Measurements from ENCODE around the gene CST3.

CST3 gene

DNA sequence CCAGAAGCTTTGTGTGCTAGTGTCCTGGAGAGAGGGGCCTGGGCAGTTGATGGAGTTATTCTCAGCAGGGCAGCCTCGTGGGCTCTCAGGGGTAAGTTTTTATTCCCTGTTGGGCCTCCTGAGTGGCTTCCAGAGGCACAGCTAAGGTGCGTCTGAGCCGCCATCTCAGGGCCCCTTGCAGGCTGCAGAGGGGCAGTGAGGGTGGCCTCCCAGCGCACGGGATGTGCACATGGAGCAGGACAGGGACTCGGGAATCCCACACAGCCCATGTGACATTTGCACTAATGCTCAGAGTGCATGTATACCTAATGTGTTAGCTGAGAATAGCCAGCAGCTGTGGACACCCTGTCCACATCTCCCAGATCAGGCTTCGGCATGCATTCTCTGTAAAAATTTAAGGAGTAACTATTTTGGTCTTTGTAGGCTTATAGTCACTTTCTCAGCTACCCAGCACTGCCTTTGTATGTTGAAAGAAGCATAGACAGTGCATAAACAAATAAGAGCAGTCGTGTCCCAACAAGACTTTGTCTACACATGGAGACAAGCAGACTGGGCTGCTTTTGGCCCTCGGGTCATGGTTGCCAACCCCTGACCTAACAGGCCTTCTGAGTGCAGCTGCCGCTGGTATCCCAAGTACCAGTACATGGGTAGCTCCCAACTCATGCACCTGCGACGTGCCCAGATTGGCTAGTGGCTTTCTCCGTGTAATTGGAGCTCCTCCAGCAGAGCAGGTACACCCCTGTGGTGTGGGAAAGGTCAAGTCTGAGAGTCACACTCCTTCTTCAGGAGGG is 50.8 kb downstream of the CST3 start:
- Mint-ChIP-seq H3K9me3 (no peaks in the 10 kb centered on the region), H3K27me3 (peaks cover 35% of the 10 kb centered on the region), H3K4me3 (no peak overlapping the region), H3K27ac (no peak overlapping the region), H3K4me1 (no peaks in the 10 kb centered on the region)
- ATAC-seq (no peak), DNase-seq (no peak)

DNA sequence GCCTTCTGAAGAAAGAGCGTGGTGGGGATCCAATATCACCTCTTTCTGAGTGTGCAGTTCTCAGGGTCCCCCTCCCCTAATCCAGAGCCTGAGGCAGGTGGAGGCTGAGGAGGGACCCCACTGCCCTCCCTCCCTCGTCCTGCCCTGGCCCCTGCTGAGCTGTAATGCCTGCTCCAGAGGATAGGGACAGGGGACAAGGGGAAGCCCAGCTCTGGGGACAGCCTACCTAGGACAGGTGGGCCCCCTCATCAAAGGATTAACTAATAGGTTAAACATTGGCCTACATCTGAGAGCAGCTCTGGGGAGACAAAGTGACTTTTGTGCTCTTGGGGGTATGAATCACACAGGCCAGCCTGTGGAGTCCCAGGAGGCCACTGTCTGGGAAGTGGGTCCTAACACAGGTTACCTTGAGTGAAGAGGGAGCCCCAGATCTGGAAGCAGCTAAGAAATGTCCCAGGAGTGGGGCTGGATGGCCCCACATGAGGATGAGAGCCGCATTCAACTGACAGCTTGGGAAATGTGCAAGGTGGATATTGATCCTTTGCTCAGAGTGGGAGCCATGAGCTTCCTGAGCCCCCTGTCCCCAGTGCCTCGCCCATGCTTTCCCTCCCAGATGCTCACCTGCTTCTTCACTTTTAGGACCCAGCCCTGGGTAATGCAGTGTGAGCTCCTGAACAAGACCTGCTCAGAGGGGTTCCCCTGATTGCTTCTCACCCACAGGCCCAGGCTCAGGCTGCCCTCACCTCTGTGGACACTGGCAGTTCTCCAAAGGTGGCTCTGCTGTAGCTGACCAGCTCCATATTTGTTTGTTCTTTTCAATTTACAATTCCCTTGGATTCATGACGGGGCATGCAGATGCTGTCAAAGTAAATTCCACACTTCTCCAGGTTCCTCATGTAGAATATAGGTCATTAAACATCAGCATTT is 51.7 kb downstream of the CST3 start:
- DNase-seq (no peak), ATAC-seq (no peak)
- peaks cover 42% of the 10 kb centered on the region for H3K27me3 Mint-ChIP-seq
- no peaks in the 10 kb centered on the region for H3K4me1 Mint-ChIP-seq
- H3K9me3 Mint-ChIP-seq, result peaks cover 4 to 5% of the 10 kb centered on the region in 2 donors
- no peak overlapping the region for H3K27ac Mint-ChIP-seq
- H3K4me3 Mint-ChIP-seq, result no peak overlapping the region

DNA sequence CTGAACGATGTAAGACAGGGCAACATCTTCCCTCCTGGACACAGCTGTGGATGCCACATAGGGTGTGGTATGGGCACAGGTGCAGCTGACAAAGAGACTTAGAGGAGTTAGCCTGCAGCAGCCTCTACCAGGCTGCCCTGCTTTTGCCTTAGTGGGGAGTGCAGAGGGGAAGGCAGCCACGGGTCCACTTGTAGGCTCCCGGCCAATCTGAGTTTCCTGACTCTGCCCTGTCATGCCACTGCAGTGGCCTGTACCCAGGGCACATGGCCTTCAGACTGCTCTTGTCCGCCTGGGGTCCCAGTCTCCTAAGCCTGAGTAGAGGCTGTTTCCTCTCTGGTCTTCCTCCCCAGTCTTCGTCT is 52.3 kb downstream of the CST3 start:
- Mint-ChIP-seq H3K27ac (no peak overlapping the region), H3K4me1 (no peaks in the 10 kb centered on the region), H3K4me3 (no peak overlapping the region), H3K27me3 (peaks cover 45% of the 10 kb centered on the region), H3K9me3 (peaks cover 11% of the 10 kb centered on the region in 2 donors)
- no peak for DNase-seq
- ATAC-seq, result no peak

DNA sequence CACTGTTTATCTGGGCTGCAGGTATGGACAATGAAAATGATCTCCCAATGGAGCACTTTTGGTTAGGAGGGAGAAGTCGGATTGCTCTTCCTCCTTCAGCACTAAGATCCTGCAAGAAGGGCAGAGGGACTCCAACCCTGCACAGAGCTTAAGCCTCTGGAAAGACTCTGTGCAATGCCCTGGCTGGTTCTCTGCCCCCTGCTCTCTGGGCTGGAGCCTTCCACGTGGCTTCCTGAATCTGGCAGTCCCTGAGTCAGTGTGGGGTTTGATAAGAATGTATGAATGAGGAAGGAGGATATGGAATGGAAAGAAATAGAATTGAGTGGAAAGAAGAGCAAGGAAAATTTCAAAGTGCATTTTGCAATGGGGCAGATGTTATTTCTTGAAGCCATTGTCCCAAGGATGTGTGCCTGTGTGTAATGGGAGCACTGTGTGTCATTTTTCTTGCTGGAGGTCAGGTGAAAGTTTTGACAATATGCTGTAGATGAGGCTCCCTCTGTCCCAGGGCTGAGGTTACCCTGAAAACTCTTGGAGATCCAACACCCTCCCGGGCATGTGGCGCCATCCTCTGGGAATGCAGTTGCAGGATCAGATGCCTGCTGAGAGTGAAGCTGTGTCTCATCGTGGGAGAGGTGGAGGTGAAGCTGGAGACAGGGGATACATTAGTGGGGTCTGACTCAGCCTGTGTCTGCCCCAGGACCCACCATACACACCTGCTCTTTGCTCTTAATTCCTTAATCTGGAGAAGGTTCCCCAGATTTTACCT is 53.1 kb downstream of the CST3 start:
- no peak for DNase-seq
- Mint-ChIP-seq H3K9me3 (peaks cover 12% of the 10 kb centered on the region in 2 donors), H3K4me1 (no peaks in the 10 kb centered on the region), H3K27ac (peak overlapping the region in 1 of 2 donors; percentile 23), H3K27me3 (peaks cover 45% of the 10 kb centered on the region), H3K4me3 (no peak overlapping the region)
- ATAC-seq, result no peak
